ENCODE data around the gene MPV17L.
"Not testable (repeated sequence)": the region's sequence is repeated elsewhere in the genome, so short reads cannot be mapped to it uniquely, and the experiment has no call there.

Gene MPV17L

DNA sequence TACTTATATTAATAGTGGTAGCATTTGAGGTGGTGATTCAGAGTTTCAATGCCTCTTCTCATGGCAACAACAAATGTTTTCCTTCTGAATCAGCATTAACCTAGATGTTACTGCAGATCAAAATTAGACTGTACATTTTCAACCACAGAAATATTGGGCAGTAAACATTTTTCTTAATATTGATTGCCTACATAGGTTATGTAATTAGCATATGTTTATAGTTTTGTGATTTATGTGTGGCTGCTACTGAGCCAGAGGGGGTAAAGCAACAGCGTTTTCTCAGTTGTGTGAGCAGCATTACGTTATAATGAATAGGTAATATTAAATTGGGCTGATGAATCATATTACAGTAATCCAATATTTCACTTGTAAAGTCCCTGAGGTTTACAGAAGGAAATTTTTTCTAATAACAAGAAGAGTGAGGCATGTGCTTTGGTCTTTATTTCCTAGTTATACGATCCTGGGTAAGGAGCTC lies 20.0 kb downstream of the MPV17L start:
- peak; percentile 42 for DNase-seq

DNA sequence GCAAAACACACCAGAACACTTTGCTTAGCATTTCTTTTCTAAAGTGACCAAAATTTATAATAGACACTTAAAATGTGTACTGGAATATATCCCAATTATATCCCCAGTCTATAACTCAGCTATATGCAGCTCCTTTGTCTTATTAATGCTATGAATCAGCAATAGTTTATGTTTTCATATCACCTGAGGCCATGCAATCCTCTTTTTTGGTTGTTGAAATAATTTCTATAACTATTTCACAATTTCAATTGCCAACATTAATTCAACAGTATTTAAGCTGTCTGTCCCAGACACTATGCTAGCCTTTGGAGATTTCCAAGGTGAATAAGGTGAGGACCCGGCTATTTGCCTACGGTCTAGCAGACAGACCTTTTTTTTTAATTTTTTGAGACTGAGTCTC lies 21.6 kb downstream of the MPV17L start:
- no peak for DNase-seq

DNA sequence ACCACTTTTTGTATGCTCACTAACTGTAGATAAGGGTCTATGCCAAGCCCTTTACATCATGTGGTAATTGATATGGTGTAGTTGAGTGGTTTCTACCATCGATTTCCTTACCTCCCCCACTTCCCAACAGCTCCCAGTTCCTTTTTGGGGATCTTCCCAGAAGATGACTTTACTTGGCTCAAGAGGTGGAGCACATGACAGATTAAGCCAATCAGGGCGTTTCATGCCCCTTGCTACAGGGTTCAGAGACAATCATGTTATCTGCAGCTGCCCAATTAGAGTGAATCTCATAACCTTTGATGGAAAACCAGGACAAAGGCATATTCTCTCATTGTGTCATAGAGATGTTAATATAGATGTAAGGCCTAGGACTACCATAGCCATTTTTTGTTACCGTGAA lies 22.7 kb downstream of the MPV17L start:
- DNase-seq, result no peak

DNA sequence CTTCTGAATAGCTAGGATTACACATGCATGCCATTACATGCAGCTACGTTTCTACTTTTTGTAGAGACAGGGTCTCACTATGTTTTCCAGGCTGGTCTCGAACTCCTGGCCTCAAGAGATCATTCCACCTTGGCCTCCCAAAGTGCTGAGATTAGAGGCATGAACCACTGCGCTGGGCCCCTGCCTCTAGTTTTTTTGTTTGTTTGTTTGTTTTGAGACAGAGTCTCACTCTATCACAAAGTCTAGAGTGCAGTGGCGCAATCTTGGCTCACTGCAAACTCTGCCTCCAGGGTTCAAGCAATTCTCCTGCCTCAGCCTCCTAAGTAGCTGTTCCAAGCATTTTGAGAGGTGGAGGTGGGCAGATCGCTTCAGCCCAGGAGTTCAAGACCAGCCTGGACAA lies 26.1 kb downstream of the MPV17L start:
- not testable (repeated sequence) for DNase-seq

DNA sequence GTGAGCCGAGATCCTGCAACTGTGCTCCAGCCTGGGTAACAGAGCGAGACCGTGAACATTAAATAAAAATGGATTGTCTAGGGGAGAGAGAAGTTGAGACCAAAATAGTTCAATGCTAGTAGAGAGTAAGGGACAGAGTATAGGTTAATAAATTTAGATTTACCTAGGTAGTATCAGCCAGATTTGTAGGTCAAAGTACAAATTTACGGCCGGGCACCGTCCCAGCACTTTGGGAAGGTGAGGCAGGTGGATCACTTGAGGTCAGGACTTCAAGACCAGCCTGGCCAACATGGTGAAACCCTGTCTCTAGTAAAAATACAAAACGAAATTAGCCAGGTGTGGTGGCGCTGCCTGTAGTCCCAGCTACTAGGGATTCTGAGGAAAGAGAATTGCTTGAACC lies 26.7 kb downstream of the MPV17L start:
- no peak for DNase-seq

DNA sequence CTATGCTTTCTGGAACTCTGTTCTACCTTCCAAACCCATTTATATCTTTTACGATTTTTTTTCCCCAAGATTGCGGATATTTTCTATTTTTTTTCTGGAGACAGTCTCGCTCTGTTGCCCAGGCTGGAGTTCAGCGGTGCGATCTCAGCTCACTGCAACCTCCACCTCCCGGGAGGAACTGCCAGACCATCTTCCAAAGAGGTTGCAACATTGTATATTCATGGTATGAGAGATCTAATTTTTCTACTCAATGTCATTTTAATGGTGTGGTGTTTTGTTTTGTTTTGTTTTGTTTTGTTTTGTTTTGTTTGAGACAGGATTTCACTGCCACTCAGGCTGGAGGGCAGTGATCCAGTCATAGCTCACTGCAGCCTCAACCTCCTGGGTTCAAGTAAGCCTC lies 30.3 kb downstream of the MPV17L start:
- no peak for DNase-seq

DNA sequence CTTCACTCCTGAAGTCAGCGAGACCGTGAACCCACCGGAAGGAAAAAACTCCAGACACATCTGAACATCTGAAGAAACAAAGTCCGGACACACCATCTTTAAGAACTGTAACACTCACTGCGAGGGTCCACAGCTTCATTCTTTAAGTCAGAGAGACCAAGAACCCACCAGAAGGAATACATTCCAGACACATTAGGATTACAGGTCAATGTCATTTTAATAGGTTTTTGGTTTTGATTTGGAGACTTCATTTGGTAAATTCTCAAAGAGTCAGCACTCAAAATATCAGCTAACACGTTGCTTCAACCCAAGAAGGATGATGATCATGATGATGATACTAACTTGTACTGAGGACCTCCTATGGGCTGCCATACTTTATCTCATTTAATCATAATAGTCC lies 31.2 kb downstream of the MPV17L start:
- no peak for DNase-seq

DNA sequence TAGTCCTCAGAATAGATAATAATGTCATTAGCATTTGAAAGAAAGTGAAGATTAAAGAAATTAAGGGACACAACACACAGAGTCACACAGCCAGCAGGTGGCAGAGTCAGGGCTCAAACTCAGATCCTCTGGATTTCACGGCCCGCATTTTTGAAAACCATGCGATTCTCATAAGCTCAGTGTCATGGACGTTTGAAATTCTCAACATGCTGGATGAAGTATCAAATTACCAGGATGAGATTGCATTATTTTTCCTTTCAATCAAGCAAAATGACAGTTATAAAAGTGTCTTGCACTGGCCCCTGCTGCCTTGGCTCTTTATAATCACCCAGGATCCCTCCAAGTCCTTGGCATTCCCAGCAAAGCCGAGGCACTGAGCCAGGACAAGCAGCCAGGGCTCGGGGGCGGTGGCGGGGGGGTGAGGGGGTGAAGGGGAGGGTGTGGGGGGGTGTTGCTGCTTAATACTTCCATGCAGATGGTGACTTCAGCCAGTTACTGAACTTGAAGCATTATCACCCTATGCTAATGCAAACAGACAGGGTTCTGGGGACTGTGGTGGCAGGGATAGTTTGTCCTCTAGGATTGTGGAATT lies 32.2 kb downstream of the MPV17L start:
- DNase-seq, result peak; percentile 59

DNA sequence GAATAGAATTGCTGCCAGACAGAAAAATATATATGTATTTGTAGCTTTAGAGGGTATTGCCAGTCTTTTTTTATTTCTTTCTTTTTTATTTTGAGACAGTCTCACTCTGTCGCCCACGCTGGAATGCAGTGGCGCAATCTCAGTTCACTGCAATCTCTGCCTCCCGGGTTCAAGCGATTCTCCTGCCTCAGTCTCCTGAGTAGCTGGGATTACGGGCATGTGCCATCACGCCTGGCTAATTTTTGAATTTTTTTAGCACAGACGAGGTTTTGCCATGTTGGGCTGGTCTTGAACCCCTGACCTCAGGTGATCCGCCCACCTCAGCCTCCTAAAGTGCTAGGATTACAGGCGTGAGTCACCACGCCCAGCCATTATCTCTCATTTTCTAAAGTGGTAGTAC lies 35.3 kb downstream of the MPV17L start:
- not testable (repeated sequence) for DNase-seq

DNA sequence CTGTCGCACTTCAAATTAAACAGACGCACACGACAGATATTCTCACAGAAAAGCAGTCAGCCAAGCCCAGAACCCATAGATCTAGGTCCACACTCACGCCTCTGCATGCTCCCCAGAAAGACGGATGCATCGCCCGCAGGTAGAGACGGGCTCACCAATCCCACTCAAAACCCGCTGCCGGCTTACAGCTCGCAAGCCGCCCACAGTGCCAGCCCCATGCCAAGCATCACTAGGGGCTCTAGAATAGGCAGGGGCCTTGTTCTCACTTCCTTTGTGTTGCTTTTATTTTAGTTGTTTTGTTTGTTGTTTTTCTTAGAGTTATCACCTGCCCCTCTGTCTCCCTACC lies 38.5 kb downstream of the MPV17L start:
- no peak for DNase-seq

DNA sequence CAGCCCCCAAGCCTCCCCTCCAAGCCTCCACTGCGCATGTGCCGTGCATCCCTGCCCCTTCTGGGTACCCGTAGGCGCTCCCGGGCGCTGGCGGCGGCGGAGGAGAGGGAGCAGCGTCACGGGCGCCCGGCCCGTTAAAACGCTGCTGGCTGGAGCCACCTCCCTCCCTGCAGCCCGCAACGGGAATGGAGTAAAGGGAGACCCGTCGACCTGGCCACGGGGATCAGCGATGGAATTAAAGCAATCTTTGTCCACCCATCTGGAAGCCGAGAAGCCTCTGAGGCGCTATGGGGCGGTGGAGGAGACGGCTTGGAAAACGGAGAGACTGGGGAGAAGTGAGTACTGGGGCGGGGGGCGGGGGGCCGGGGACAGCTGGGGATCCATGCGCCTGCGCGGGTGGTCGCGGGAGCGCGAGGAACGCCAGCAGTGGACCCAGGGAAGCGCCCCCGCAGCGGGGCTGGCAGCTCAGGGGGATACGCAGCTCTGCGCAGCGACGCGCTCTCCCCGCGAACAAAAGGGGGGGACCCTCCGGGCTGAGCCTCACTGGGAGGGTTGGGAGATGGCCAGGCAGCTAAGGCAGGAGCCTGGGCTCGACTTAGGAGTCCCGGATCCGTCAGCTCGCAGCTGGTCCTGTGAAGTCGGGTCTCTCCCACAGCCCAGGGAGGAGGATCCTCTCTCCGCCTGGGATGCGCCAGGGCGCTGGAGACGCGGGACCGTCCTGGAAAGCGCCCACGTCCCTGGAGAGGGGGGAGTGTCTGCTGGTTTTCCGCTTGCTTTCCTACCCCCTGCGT lies 39.1 kb downstream of the MPV17L start, which contains the start of gene BMERB1:
Gene BMERB1, plus strand, starts transcription at position 164 of the 791 bp plus-strand sequence. Its CDS starts 66 bp downstream, at position 230.
- DNase-seq, result peak; percentile 44

DNA sequence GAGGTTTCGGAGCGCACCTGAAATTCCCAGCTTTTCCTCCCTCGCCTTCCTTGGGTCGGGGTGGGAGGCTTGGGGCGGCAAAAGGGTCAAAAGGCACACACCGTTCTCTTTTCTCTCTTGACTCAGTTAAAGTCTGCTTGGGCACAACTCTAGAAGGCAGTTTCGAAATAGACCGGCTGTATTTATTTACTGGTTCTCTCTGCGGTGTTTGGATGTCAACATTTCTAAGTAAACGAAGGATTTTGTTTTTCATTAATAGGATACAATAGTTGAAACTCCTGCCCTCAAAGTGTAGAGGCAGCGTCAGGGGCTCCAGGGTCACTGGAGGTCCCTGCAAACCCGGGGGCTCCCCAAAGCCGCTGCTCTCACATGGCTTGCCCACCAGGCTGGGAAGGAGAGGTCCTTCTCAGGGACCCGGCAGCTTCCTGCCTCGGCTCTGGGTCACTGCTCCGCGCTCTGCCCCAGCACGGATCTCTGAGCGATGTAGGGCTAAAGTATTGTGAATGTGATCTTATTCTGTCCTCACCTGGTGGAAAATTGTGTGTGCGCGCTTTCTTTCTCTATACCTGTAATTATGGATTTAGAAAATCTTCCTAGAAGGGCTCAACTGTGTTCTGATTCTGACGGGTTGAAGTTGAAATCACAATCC lies 39.8 kb downstream of the MPV17L start:
- DNase-seq, result no peak

DNA sequence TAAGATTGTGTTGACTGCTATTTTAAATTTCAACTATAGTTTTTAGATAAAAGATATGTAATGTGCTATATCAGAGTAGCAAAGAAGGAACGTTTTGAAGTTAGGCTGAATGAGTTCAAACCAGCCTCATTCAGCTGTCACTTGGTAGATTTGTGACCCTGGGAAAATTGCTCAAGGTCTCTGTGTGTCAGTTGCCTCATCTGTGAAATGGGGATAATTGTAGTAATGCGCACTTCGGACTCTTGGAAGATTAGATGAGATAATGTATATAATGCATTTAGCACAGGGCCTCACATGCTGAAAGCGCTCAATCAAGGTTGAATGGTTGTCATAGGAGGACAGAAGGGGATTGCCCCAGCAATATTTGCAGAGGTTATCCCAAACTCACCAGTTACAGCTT lies 43.5 kb downstream of the MPV17L start:
- no peak for DNase-seq

DNA sequence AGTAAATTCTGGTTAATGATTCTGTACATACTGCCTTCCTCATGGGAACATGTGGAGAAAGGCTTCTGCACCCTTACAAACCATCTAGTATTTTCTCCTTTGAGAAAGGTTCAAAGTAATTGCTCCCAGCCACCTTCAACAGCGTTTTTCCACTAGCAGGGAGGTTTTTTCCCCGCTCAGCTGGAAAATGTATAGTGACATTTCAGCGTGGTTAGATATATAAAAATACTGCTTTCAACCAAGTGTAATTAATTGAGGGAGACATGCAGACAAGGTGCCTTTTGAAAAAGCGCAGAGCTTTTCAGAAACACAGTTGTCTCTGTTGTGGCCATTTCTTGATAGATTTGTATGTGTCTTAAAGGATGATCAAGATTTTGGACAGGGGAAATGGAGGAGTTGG lies 44.0 kb downstream of the MPV17L start:
- no peak for DNase-seq

DNA sequence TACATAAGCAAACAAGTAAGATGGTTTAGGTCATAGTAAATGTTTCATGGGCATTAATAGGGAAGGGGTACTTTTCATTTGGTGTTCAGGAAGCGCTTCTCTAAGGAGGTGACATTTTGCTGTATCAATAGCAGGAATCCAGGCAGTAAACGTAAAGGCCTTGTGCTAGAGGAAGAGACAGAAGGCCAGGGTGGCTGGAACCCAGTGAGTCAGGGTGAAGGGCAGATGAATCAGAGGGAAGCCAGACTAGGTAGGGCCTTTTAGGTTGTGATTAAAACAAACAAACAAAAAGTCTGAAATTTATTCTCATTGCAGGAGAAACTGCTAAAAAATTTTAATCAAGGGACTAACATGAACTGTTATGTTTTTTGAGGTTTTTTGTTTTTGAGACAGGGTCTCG lies 45.3 kb downstream of the MPV17L start:
- peak; percentile 47 for DNase-seq

DNA sequence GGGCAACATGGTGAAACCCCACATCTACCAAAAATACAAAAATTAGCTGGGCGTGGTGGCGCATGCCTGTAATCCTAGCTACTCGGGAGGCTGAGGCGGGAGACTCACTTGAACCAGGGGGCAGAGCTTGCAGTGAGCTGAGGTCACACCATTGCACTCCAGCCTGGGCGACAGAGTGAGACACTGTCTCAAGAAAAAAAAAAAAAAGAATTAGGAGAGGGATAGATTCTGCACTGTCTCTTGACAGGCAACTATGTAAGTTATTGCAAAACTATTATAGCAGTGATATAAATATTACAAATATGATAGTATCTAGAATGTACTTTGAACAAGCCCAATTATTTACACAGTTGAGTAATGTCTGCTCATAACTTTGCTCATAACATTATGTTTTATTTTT lies 46.6 kb downstream of the MPV17L start:
- not testable (repeated sequence) for DNase-seq

DNA sequence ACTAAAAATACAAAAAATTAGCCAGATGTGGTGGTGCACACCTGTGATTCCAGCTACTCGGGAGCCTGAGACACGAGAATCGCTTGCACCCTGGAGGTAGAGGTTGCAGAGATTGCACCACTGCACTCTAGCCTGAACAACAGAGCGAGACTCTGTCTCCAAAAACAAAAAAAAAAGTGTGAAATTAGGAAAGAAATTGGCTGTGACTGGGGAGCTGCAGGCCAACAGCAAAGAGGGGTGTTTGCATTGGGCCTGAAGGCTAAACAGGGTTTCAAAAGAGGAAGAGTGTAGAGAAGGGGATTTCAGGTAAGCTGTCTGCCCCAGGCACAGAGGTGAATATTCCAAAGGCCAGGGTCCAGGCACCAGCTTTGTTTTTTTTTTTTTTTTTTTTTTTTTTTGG lies 48.2 kb downstream of the MPV17L start:
- DNase-seq, result no peak

DNA sequence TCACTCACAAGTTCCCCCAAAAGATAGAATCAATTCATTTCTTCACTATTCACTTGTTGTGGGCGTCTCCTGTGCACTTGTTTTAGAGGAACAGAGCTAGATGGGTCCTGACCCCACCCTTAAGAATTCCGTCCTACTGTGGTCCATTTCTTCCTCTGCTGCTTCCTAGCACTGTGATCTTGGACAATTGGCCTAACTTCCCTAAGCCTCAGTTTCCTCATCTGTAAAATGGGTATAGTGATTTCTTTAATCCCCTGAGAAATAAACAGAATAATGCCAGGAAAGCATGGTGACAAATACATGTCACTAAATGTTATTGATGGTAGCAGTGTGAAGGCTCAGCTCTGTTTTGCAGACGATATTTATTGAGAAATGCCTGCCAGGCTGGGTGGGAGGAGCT lies 48.7 kb downstream of the MPV17L start:
- no peak for DNase-seq

DNA sequence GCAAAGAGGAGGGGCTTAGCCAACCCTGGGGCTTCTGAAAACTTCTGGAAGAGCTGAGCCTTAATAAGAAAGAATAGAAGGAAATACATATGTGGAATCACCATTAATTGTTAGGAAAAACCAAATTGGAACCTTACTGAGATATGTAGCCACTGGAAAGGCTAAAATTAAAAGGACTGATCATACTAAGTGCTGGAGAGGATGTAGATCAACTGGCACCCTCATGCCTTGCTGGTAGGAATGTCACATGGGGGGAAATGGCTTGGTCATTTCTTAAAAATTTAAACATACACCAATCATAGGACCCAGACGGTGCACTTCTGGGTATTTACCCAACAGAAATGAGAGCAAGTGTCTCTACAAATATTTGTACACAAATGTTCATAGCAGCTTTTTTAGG lies 49.9 kb downstream of the MPV17L start:
- no peak for DNase-seq

DNA sequence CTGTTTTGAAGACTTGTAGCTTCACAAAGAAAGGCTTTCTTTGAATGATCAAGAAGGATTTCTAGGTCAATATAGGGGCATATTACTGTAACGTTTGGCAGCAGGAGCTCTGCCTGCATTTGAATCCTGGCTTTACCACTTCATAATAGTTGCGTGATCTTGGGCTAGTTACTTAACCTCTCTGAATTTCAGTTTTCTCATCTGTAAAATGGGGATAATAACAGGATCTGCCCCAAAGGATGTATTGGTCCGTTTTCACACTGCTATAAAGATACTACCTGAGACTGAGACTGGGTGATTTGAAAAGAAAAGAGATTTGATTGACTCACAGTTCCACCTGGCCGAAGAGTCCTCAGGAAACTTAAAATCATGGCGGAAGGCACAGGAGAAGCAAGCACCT lies 51.3 kb downstream of the MPV17L start:
- no peak for DNase-seq

DNA sequence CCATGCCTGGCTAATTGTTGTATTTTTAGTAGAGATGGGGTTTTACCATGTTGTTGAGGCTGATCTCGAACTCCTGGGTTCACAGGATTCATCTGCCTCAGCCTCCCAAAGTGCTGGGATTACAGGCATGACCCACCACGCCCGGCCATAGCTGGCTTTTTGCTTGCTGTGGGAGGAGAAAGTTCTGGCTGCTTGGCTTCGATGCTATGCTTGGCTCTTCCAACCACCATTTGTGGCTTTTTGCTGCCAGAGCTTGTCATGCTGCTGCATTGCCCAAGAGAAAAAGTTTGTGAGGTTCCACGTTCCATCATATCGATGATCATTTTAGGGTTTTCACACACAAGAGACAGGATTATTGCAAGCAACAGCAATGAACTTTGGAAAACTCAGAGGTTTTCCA lies 55.1 kb downstream of the MPV17L start:
- no peak for DNase-seq

DNA sequence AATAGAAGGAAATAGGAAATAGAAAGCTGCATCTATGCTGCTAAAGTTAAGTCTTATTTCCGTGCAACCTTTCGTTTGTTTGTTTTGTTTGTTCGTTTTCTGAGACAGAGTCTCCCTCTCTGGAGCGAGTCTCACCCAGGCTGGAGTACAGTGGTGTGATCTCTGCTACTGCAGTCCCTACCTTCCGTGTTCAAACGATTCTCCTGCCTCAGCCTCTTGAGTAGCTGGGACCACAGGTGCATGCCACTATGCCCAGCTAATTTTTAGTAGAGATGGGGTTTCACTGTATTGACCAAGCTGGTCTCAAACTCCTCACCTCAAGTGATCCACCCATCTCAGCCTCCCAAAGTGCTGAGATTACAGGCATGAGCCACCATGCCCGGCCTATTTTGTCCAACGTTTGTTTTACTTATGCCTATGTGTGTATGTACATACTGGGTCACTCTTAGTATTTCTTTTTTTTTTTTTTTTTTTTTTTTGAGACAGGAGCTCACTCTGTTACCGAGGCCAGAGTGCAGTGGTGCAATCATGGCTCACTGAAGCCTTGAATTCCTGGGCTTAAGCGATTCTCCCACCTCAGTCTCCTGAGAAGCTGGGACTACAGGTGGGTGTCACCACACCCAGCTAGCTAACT lies 55.7 kb downstream of the MPV17L start:
- no peak for DNase-seq

DNA sequence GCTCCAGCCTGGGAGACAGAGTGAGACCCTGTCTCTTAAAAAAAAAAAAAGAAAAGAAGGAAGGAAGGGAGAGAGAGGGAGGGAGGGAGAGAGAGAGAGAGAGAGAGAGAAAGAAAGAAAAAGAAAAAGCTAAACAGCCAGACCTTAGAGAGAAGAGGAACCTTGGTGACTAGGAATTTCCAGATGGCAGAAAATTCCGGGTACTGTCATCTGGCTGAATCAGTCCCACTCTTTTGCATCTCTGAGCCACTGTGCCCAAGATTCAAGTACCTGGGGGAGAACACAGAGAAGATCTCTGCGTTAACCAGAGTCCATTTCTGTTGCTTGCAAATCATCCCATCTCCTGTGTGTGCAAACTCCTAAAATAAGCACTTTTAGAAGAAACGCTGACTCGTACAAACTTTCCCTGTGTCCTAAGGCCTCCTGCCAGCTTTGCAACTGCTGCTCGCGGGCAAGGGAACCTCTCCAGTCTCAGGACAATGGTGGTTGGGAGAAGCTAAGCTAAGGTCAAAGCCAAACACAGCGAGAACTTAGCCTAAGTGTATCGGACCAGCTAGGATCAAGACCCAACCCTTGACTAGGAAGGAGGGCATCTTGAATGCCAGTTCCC lies 56.8 kb downstream of the MPV17L start:
- no peak for DNase-seq

Measured in kidney glomerular epithelial cell (primary cell).